ENCODE results near the gene MANF. TPM values are rescaled to one million over a fixed set of nuclear protein-coding genes. Genes with fewer than 3 reads are reported as not detected.

Gene MANF
- total and polyA plus RNA-seq, 2 of the 4 experiments (the other 2 are of a cell fraction) = 65.4 to 122 TPM

GRCh38 chr3:51398595-51399310, 13.7 kb downstream of the MANF start:
- H4K8ac ChIP-seq (ENCODE audit: low read depth in 2 of 2, low read length in 2 of 2) = no peak overlapping the region
- H4K5ac ChIP-seq (ENCODE audit: low read depth, low read length) = no peak overlapping the region
- H3K4me3 ChIP-seq (ENCODE audit: insufficient read depth, low read depth, low read length) = no peak overlapping the region
- ChIA-PET POLR2A (ENCODE audit: unreplicated experiment) (interaction anchor here (0.5 to 0.6 kb wide), 3 partner anchors 14 to 1535 kb away, joined by 4 to 19 read pairs (median 7); partner anchors contain the start of gene MANF), CTCF (interaction anchor here (0.9 kb wide), 1 partner anchor 9 kb away, joined by 3 read pairs; no protein-coding TSS in a partner anchor)
- H3K9ac ChIP-seq (ENCODE audit: low read depth, low read length) = no peak overlapping the region
- H3K4me1 ChIP-seq (ENCODE audit: control insufficient read depth, insufficient read depth, low read length) = peaks cover 8% of the 10 kb centered on the region
- H3K14ac ChIP-seq (replicated peaks; ENCODE audit: low read depth, low read length) = no peak overlapping the region
- no peak overlapping the region for H2BK20ac ChIP-seq (ENCODE audit: low read depth, low read length)
- peaks cover 29% of the 10 kb centered on the region for H4K20me1 ChIP-seq (ENCODE audit: insufficient read depth, low read length)
- H3K4me2 ChIP-seq (ENCODE audit: low read depth, low read length) = no peak overlapping the region
- ATAC-seq (ENCODE audit: low read depth) (no peak), DNase-seq (no peak)
- no peak overlapping the region for H2AK5ac ChIP-seq (ENCODE audit: low read depth, low read length)
- H2AFZ ChIP-seq (replicated peaks; ENCODE audit: low read length, poor library complexity) = no peak overlapping the region
- no peak overlapping the region for H2BK15ac ChIP-seq (ENCODE audit: low read depth, low read length)
- H3K27ac ChIP-seq (ENCODE audit: insufficient read depth, low read length) = no peak overlapping the region
- H2AK9ac ChIP-seq (replicated peaks; ENCODE audit: low read depth, low read length, poor library complexity) = no peak overlapping the region
- intact Hi-C loops (cut with micrococcal nuclease) (no loop called here), dilution Hi-C loops (cut with HindIII; ENCODE audit: low sequenced_read_pairs, unreplicated experiment) (no loop called here), in situ Hi-C loops (cut with MboI; ENCODE audit: low sequenced_read_pairs) (loop anchor here (25.0 kb wide), 2 partner anchors 539 to 1061 kb away; partner anchors contain the start of genes PARP3, RASSF1, RRP9 and TUSC2)
- no TSS peak for BruUV-seq (replicated peaks)
- H3K36me3 ChIP-seq (ENCODE audit: control insufficient read depth, insufficient read depth, low read length) = peaks cover 50% of the 10 kb centered on the region
- H3K18ac ChIP-seq (ENCODE audit: low read depth, low read length) = no peak overlapping the region
- H3K23ac ChIP-seq (ENCODE audit: low read depth, low read length) = no peak overlapping the region
- no peaks in the 10 kb centered on the region for H3K27me3 ChIP-seq (ENCODE audit: control insufficient read depth, insufficient read depth, low read length)
- no peak overlapping the region for H3K56ac ChIP-seq (ENCODE audit: extremely low read depth, insufficient read depth, low read length)
- H3K4ac ChIP-seq (ENCODE audit: low read depth, low read length) = no peak overlapping the region
- H3K9me1 ChIP-seq (ENCODE audit: insufficient read depth, low read length) = peaks cover 13% of the 10 kb centered on the region
- H2BK5ac ChIP-seq (ENCODE audit: low read depth, low read length, poor library complexity, severe bottlenecking) = no peak overlapping the region
- H4K91ac ChIP-seq (ENCODE audit: insufficient read depth, low read depth, low read length) = no peak overlapping the region
- no peaks in the 10 kb centered on the region for H3K9me3 ChIP-seq (ENCODE audit: control insufficient read depth, insufficient read depth, low read length)
- no peak overlapping the region for H2BK120ac ChIP-seq (ENCODE audit: low read depth, low read length)
- WGBS, 2 experiments (ENCODE audit: extremely low coverage in 2 of 2, insufficient read length in 1 of 2) = 100% methylated on average over 3 of the region's 8 CpGs; no CpG with 5 or more reads in 1 of the 2 experiments
- H3K79me1 ChIP-seq (ENCODE audit: low read depth in 1 of 2, low read length in 2 of 2) = peaks cover 19 to 36% of the 10 kb centered on the region in 2 experiments; a peak in 3 of 4 replicates
- TF ChIP-seq MAFK (IDR thresholded peaks at IDR 0.05; ENCODE audit: low read depth, low read length) = no peak

All from IMR-90 (cell line).